Raji (cell line): ENCODE measurements around the gene ZNF830.

Source experiments
- POLR2A ChIP-seq: IDR thresholded peaks from 2 replicates; pipeline ENCODE4 v1.6.1; 2011; ENCODE audit warnings: low read depth, low read length, control low read depth; ENCODE audit not compliant: insufficient read depth

The ZNF830 gene

GRCh38 chr17:34961093-34961911 is at the start of gene ZNF830, which contains the start of gene CCT6B:
Gene ZNF830, plus strand, starts transcription at chr17:34961540. Its CDS starts 27 bp downstream, at chr17:34961567.
Gene CCT6B, minus strand, starts transcription at chr17:34961460. Its CDS starts 67 bp downstream, at chr17:34961393.
- peak; percentile 92 for TF ChIP-seq POLR2A

GRCh38 chr17:34913001-34913400 is 48.3 kb upstream of the ZNF830 start:
- no peak for TF ChIP-seq POLR2A

GRCh38 chr17:34916120-34916519 is 45.2 kb upstream of the ZNF830 start:
- no peak for TF ChIP-seq POLR2A

GRCh38 chr17:34917381-34917780 is 44.0 kb upstream of the ZNF830 start:
- no peak for TF ChIP-seq POLR2A

- no peak for TF ChIP-seq POLR2A
Observed at GRCh38 chr17:34920676-34921075, 40.7 kb upstream of the ZNF830 start.

- no peak for TF ChIP-seq POLR2A
Observed at GRCh38 chr17:34926661-34927060, 34.7 kb upstream of the ZNF830 start.

- TF ChIP-seq POLR2A = no peak
Observed at GRCh38 chr17:34930283-34930682, 31.1 kb upstream of the ZNF830 start.

GRCh38 chr17:34958438-34958837 is 2.9 kb upstream of the ZNF830 start:
- TF ChIP-seq POLR2A = no peak

GRCh38 chr17:34974179-34974578 is 12.8 kb downstream of the ZNF830 start:
- no peak for TF ChIP-seq POLR2A

- TF ChIP-seq POLR2A = no peak
Observed at GRCh38 chr17:34974794-34975785, 13.8 kb downstream of the ZNF830 start.

GRCh38 chr17:34979153-34979552 is 17.8 kb downstream of the ZNF830 start:
- TF ChIP-seq POLR2A = no peak

- no peak for TF ChIP-seq POLR2A
Observed at GRCh38 chr17:34979650-34980352, 18.5 kb downstream of the ZNF830 start.

GRCh38 chr17:34980353-34980680 is 19.0 kb downstream of the ZNF830 start, which contains the start of gene LIG3:
Gene LIG3, plus strand, starts transcription at chr17:34980512. Its CDS starts 2,494 bp downstream, at chr17:34983006.
- peak; percentile 72; the same call in 1 of the 2 replicates for TF ChIP-seq POLR2A

GRCh38 chr17:34980681-34981537 is 19.6 kb downstream of the ZNF830 start:
- TF ChIP-seq POLR2A = no peak; the same call in 1 of the 2 replicates
